PC-3 (cell line): ENCODE results near the gene SAMD9L. TPM values are rescaled to one million over a fixed set of nuclear protein-coding genes. Genes with fewer than 3 reads are reported as not detected.

Source experiments
- ATAC-seq: fragments of 200-7000 bp; cut with Tn5 transposase; 2 replicates; pipeline ENCODE4 v1.9.1; 2020; ENCODE audit warnings: mild to moderate bottlenecking, moderate library complexity
- BruUV-seq: library from RNA; stranded (reverse); fragments of 400-500 nt; replicated peaks from 2 replicates; lab custom pipeline; 2021; lab: Mats Ljungman, UMichigan
- CTCF ChIA-PET: fragments of 300-600 bp; sonication (Branson Sonifier 250); formaldehyde crosslinking; loops from one replicate; lab custom pipeline; 2022; ENCODE audit warnings: antibody characterized with exemption; lab: Charles Lee
- POLR2A ChIA-PET: fragments of 300-600 bp; sonication (Branson Sonifier 250); formaldehyde crosslinking; loops from one replicate; lab custom pipeline; 2022; ENCODE audit warnings: antibody characterized with exemption; ENCODE audit not compliant: unreplicated experiment; lab: Charles Lee
- DNase-seq: peaks from one replicate; pipeline ENCODE4 v3.0.0-alpha.2; 2015
- H2AFZ ChIP-seq: fragments of 300-600 bp; sonication (generic); 2 replicates; pipeline ENCODE4 v1.6.0; 2016; ENCODE audit warnings: antibody characterized with exemption, low read length
- H3F3A ChIP-seq: fragments of 300-600 bp; sonication (generic); one replicate; pipeline ENCODE4 v1.6.0; 2017; ENCODE audit warnings: antibody characterized with exemption, low read length, control low read depth, mild to moderate bottlenecking; ENCODE audit not compliant: unreplicated experiment
- H3K27ac ChIP-seq: fragments of 300-600 bp; sonication (generic); 2 replicates; pipeline ENCODE4 v1.5.1; 2016; ENCODE audit warnings: mild to moderate bottlenecking, low read length
- H3K27me3 ChIP-seq: fragments of 300-600 bp; sonication (generic); 2 replicates; pipeline ENCODE4 v1.6.1; 2016; ENCODE audit warnings: low read length, mixed read lengths
- H3K36me3 ChIP-seq: fragments of 300-600 bp; sonication (generic); 2 replicates; pipeline ENCODE4 v1.6.1; 2016; ENCODE audit warnings: low read depth, mixed run types, low read length, mixed read lengths
- H3K4me1 ChIP-seq: fragments of 300-600 bp; sonication (generic); 2 replicates; pipeline ENCODE4 v1.5.1; 2016; ENCODE audit warnings: low read length; ENCODE audit not compliant: insufficient read depth
- H3K4me2 ChIP-seq: fragments of 300-600 bp; sonication (generic); 2 replicates; pipeline ENCODE4 v1.6.0; 2016; ENCODE audit warnings: low read length
- H3K4me3 ChIP-seq: fragments of 300-600 bp; sonication (generic); 2 replicates; pipeline ENCODE4 v1.5.1; 2016; ENCODE audit warnings: mild to moderate bottlenecking, low read length, mixed read lengths
- H3K79me2 ChIP-seq: fragments of 300-600 bp; sonication (generic); 2 replicates; pipeline ENCODE4 v1.6.1; 2017; ENCODE audit warnings: low read length, mixed read lengths
- H3K9ac ChIP-seq: fragments of 300-600 bp; sonication (generic); 2 replicates; pipeline ENCODE4 v1.6.0; 2016; ENCODE audit warnings: mild to moderate bottlenecking, low read length
- H3K9me2 ChIP-seq: fragments of 300-600 bp; sonication (generic); replicated peaks from 2 replicates; pipeline ENCODE4 v1.6.1; 2016; ENCODE audit warnings: mixed run types, low read length, mixed read lengths
- H3K9me3 ChIP-seq: fragments of 300-600 bp; sonication (generic); 2 replicates; pipeline ENCODE4 v1.6.1; 2016; ENCODE audit warnings: low read length, mixed read lengths
- H4K20me1 ChIP-seq: fragments of 300-600 bp; sonication (generic); 2 replicates; pipeline ENCODE4 v1.6.1; 2016; ENCODE audit warnings: low read length, mixed read lengths
- CTCF ChIP-seq: fragments of 300-600 bp; sonication (generic); conservative IDR thresholded peaks from 2 replicates; pipeline ENCODE4 v1.5.1; 2017; ENCODE audit warnings: antibody characterized with exemption, low read depth, mild to moderate bottlenecking, low read length
- EZH2 ChIP-seq: fragments of 300-600 bp; sonication (generic); IDR thresholded peaks from one replicate; pipeline ENCODE4 v1.6.1; 2017; ENCODE audit warnings: antibody characterized with exemption, mild to moderate bottlenecking, low read length; ENCODE audit not compliant: unreplicated experiment
- EZH2phosphoT487 ChIP-seq: fragments of 300-600 bp; sonication (generic); IDR thresholded peaks from 2 replicates; pipeline ENCODE4 v1.6.1; 2018; ENCODE audit warnings: mild to moderate bottlenecking, antibody characterized with exemption, low read length, borderline replicate concordance
- intact Hi-C: fragments of 100-400 bp; cut with micrococcal nuclease; formaldehyde crosslinking; loops from 2 replicates; pipeline ENCODE4 v1.9.0; 2023
- total RNA-seq: library from RNA; depleted of rRNA; stranded (reverse); fragments of >200 nt; gene quantifications from 2 replicates; pipeline ENCODE4 v1.2.3, GENCODE V29; 2014

Gene SAMD9L
- total RNA-seq, 1 experiment from 2014 or later, result 2.8 TPM

GRCh38 chr7:93165447-93165846 lies 17.3 kb upstream of the SAMD9L start:
- no peaks in the 10 kb centered on the region for H3K27me3 ChIP-seq
- no peak overlapping the region for H3K9ac ChIP-seq
- H3K27ac ChIP-seq, result no peak overlapping the region
- peak overlapping the region; percentile 31; the same call in 1 of the 2 replicates for H3K4me2 ChIP-seq
- H3F3A ChIP-seq, result no peaks in the 10 kb centered on the region
- no peaks in the 10 kb centered on the region for H3K9me3 ChIP-seq
- no peaks in the 10 kb centered on the region for H3K9me2 ChIP-seq
- POLR2A ChIA-PET, result no interaction called here
- H2AFZ ChIP-seq, result no peak overlapping the region
- no peaks in the 10 kb centered on the region for H3K79me2 ChIP-seq
- peak; percentile 50 for ATAC-seq
- no peak overlapping the region for H3K4me3 ChIP-seq
- CTCF ChIA-PET, result no interaction called here
- BruUV-seq, result no TSS peak
- no peaks in the 10 kb centered on the region for H3K4me1 ChIP-seq
- no peaks in the 10 kb centered on the region for H3K36me3 ChIP-seq
- TF ChIP-seq EZH2 (no peak), EZH2phosphoT487 (no peak), CTCF (no peak)
- intact Hi-C loops, result no loop called here
- H4K20me1 ChIP-seq, result no peaks in the 10 kb centered on the region
- no peak for DNase-seq

- no peak overlapping the region for H2AFZ ChIP-seq
- BruUV-seq, result no TSS peak
- TF ChIP-seq EZH2, result no peak
- TF ChIP-seq CTCF, result no peak
- no peak for TF ChIP-seq EZH2phosphoT487
- no peak overlapping the region for H3K4me2 ChIP-seq
- no peaks in the 10 kb centered on the region for H3K36me3 ChIP-seq
- DNase-seq (no peak), ATAC-seq (no peak)
- no peak overlapping the region for H3K9ac ChIP-seq
- no peaks in the 10 kb centered on the region for H3K79me2 ChIP-seq
- intact Hi-C loops, result no loop called here
- H3K4me3 ChIP-seq, result no peak overlapping the region
- H3K27me3 ChIP-seq, result no peaks in the 10 kb centered on the region
- no peaks in the 10 kb centered on the region for H3K9me3 ChIP-seq
- ChIA-PET POLR2A (no interaction called here), CTCF (no interaction called here)
- no peak overlapping the region for H3K27ac ChIP-seq
- no peaks in the 10 kb centered on the region for H3K4me1 ChIP-seq
- H4K20me1 ChIP-seq, result no peaks in the 10 kb centered on the region
- H3F3A ChIP-seq, result no peaks in the 10 kb centered on the region
- no peaks in the 10 kb centered on the region for H3K9me2 ChIP-seq
These were observed 16.6 kb upstream of the SAMD9L start for GRCh38 chr7:93164766-93165165.

GRCh38 chr7:93161181-93161762 lies 13.1 kb upstream of the SAMD9L start:
- POLR2A ChIA-PET, result no interaction called here
- TF ChIP-seq EZH2phosphoT487 (no peak), CTCF (no peak), EZH2 (no peak)
- no peak for ATAC-seq
- Histone ChIP-seq H3K4me2 (no peak overlapping the region), H3K9me3 (no peaks in the 10 kb centered on the region), H3K4me3 (no peak overlapping the region), H3K9me2 (no peaks in the 10 kb centered on the region), H3K4me1 (no peaks in the 10 kb centered on the region), H3K79me2 (no peaks in the 10 kb centered on the region), H3K27ac (no peak overlapping the region), H3K27me3 (no peaks in the 10 kb centered on the region), H3F3A (no peaks in the 10 kb centered on the region), H4K20me1 (no peaks in the 10 kb centered on the region), H2AFZ (no peak overlapping the region), H3K9ac (no peak overlapping the region), H3K36me3 (no peaks in the 10 kb centered on the region)
- no peak for DNase-seq
- intact Hi-C loops, result no loop called here
- CTCF ChIA-PET, result no interaction called here
- no TSS peak for BruUV-seq
